Measurements from ENCODE around the gene AHRR.
"Not testable (repeated sequence)": the region's sequence is repeated elsewhere in the genome, so short reads cannot be mapped to it uniquely, and the experiment has no call there.

AHRR gene

DNA sequence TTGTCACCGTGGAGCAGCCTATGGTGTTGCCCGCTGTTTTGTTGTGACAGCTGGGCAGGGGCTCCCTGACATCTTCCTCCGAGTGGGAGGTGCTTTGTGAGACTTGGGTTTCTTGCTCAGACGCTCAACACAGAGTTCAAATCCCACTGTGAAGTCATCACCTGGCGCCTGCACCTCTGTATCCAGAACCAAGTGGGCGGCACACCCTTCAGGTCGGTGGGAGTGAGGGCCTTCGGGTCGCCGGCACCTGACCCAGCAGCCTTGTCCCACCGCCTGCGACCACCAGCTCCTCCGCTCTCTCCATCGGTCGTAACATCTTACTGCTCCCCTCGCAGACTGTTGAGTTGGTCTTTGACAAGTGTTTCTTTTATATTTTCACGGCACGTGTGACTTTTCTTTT is 83.9 kb downstream of the AHRR start:
- FAIRE-seq (no peak), DNase-seq (ENCODE audit: insufficient read length, low spot score) (no peak)
- TF ChIP-seq POLR2A (IDR thresholded peaks at IDR 0.05; ENCODE audit: low read depth, low read length) = no peak

GRCh38 chr5:406041-406440 is 84.5 kb downstream of the AHRR start:
- DNase-seq (ENCODE audit: insufficient read length, low spot score) (no peak), FAIRE-seq (no peak)
- no peak for TF ChIP-seq POLR2A (IDR thresholded peaks at IDR 0.05; ENCODE audit: low read depth, low read length)

DNA sequence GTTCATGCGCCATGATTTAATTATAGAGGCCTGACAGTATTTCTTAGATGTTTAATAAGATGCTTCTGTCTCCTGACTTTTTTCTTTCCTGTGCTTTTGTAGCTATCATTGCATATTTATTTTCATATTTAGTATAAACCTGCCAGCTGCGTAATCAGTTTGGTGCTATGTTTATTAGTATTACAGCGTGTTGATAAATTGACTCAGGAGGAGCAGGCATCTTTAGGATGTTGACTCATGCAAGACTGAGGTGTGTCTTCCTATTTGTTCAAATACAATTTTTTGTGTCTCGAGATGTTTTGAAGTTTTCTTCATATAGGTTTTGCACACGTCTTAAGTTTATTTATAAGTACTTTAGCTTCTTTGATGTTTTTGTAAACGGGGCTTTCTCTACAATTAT is 85.5 kb downstream of the AHRR start:
- no peak for DNase-seq (ENCODE audit: insufficient read length, low spot score)

GRCh38 chr5:407801-408268 is 86.3 kb downstream of the AHRR start:
- DNase-seq (ENCODE audit: insufficient read length, low spot score) (no peak), FAIRE-seq (no peak)
- TF ChIP-seq POLR2A (IDR thresholded peaks at IDR 0.05; ENCODE audit: low read depth, low read length) = no peak

More for the DNA sequence above, 85.5 kb downstream of the AHRR start:
- TF ChIP-seq POLR2A (IDR thresholded peaks at IDR 0.05; ENCODE audit: low read depth, low read length) = no peak
- FAIRE-seq = no peak

- FAIRE-seq (no peak), DNase-seq (ENCODE audit: insufficient read length, low spot score) (no peak)
- TF ChIP-seq POLR2A (IDR thresholded peaks at IDR 0.05; ENCODE audit: low read depth, low read length) = no peak
Observed at GRCh38 chr5:410911-411517, 89.5 kb downstream of the AHRR start.

GRCh38 chr5:411728-412127 is 90.2 kb downstream of the AHRR start:
- no peak for TF ChIP-seq POLR2A (IDR thresholded peaks at IDR 0.05; ENCODE audit: low read depth, low read length)
- no peak for DNase-seq (ENCODE audit: insufficient read length, low spot score)
- no peak for FAIRE-seq

DNA sequence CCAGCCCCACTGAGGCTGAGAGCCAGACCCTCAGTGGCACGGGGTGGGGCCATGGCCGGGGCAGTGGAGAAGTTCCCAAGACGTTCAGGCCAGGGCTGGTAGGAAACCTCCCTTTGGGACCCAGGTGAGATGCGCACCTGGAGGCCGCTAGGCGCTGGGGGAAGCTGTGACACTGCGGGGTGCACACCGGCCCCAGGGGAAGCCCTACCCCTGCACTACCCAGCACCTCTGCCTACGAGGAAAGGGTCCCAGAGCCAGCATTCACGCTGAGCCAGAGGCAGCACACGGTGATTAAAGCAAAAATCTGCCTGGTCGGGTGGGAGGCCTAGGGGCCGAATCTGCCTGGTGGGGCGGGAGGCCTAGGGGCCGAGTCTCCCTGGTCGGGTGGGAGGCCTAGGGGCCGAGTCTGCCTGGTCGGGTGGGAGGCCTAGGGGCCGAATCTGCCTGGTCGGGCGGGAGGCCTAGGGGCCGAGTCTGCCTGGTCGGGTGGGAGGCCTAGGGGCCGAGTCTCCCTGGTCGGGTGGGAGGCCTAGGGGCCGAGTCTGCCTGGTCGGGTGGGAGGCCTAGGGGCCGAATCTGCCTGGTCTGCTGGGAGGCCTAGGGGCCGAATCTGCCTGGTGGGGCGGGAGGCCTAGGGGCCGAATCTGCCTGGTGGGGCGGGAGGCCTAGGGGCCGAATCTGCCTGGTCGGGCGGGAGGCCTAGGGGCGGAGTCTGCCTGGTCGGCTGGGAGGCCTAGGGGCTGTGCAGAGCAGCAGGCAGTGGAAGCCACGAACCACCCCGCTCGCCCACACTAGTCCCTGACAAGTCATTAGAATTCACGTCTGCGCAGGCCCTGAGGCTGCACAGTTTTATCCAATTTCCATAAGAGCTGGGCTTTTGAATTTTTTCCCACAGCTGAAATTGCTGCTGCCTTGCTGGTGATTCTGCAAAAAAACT is 93.7 kb downstream of the AHRR start:
- DNase-seq (ENCODE audit: insufficient read length, low spot score); FAIRE-seq: not testable (repeated sequence)

- DNase-seq (ENCODE audit: insufficient read length, low spot score) (no peak), FAIRE-seq (no peak)
- no peak for TF ChIP-seq POLR2A (IDR thresholded peaks at IDR 0.05; ENCODE audit: low read depth, low read length)
Observed at GRCh38 chr5:415928-416635, 94.6 kb downstream of the AHRR start.

DNA sequence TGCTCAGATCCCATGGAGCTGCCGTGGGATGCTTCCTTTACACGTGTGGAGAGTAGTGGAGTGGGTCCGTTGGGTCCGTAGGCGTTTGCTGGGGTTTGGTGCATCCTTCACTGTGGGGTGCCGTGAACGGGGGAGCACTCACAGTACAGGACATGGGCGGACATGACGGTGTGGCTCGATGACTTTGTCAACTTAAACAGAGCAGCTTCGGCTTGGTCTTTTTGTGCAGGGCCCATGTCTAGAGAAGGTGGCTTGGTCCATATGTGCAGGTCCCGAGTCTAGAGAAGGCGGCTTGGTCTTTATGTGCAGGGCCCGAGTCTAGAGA is 95.1 kb downstream of the AHRR start:
- no peak for FAIRE-seq
- no peak for TF ChIP-seq POLR2A (IDR thresholded peaks at IDR 0.05; ENCODE audit: low read depth, low read length)
- no peak for DNase-seq (ENCODE audit: insufficient read length, low spot score)

DNA sequence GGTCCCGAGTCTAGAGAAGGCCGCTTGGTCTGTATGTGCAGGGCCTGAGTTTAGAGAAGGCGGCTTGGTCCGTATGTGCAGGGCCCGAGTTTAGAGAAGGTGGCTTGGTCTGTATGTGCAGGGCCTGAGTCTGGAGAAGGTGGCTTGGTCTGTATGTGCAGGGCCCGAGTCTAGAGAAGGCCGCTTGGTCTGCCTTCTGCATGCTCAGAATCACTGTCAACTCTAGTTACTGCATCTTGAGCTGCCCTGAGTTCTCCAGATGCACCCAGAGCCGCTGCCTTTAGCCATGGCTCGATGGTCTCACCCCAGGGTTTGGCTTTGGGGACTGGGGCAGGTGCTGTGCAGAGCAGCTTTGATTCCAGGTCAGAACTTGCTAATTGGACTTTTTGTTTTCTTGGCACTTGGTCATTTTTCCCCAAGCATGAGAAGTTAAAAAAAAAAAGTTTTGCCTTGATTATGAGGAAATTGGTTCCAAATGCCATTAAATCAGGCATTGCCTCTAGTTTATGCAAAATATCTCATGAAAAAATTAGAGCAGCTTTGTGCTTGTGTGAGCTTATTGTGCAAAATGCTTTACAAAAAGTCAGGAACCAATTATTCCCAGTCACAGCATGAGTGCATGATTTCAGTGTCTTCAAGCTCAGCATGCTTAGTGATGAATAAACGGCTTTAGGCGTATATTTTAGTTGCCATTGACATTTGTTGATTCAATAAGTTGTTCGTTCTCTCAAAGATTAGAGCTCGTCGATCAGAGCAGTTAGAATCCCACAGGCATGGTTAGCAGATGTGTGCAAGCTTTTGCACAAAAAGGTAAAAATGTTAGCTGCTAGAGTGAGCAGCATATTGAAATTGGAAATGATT is 96.0 kb downstream of the AHRR start:
- DNase-seq (ENCODE audit: insufficient read length, low spot score) = no peak
- no peak for FAIRE-seq
- no peak for TF ChIP-seq POLR2A (IDR thresholded peaks at IDR 0.05; ENCODE audit: low read depth, low read length)

GRCh38 chr5:418162-419121 is 96.9 kb downstream of the AHRR start:
- DNase-seq (ENCODE audit: insufficient read length, low spot score) (no peak), FAIRE-seq (no peak)
- no peak for TF ChIP-seq POLR2A (IDR thresholded peaks at IDR 0.05; ENCODE audit: low read depth, low read length)

DNA sequence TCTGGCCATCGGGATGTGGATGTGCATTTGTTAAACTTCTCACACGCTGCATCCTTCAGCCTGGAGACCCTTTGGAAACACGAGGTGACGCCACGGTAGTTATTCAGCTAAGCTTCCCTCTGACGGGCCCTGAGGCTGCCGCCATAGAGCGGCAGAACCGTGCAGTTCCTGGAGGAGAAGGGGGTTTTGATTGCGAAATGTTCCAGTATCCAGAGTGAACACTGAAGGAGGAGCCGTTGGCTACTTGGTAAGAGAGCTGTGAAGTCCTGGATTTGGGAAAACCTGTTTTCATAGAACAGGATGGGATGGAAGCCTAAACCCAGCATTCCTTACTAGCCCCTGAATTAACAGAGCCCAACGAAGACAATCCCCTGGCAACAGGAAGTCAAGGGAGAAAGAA is 98.5 kb downstream of the AHRR start:
- FAIRE-seq = no peak
- TF ChIP-seq POLR2A (IDR thresholded peaks at IDR 0.05; ENCODE audit: low read depth, low read length) = no peak
- no peak for DNase-seq (ENCODE audit: insufficient read length, low spot score)
